Activated CD8-positive, alpha-beta memory T cell treated with anti-CD3 and anti-CD28 coated beads for 4 hours (primary cell): ENCODE results near the gene NR2C2.

Experiments used
- DNase-seq, 2 donors: peaks; one replicate each; pipeline ENCODE4 v3.0.0-alpha.2; 2020; ENCODE audit warnings: low read depth in 2 of 2

Gene NR2C2

DNA sequence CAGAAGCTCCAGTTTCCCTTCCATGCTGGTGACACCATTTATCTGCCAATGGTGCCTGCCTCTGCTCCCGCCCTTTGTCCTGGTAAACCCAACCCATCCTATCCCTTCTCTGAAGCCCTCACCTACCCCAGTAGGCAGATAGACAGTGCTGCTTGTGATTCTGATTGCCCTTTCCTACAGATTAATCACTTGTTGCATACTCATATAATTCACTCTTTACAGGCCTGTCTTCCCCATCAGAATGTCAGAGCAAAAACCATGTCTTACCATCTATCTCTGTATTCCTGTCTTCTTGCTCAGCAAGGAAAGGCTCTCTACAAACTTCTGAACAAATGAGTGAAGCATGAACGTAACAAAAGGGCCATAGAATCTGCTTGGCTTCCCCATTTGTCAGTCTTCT lies 69.8 kb downstream of the NR2C2 start:
- DNase-seq = no peak

DNA sequence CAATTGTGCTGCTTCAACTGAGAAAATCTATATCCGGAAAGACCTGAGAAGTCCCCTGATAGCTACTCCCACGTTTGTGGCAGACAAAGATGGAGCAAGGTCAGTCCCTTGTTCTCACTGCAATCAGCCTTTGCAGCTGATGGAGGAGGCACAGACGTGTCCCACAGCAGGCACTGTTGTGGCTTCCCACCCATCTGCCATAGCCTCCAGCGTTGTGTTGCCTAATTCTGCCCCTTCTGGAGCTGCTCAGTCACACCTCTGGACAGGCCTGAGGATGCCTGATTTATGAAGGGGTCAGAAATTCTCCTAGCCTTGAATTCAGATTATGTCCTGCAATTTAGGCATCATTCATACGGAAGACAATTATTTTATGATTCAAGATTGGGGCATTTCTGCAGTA lies 75.9 kb downstream of the NR2C2 start:
- DNase-seq = no peak

DNA sequence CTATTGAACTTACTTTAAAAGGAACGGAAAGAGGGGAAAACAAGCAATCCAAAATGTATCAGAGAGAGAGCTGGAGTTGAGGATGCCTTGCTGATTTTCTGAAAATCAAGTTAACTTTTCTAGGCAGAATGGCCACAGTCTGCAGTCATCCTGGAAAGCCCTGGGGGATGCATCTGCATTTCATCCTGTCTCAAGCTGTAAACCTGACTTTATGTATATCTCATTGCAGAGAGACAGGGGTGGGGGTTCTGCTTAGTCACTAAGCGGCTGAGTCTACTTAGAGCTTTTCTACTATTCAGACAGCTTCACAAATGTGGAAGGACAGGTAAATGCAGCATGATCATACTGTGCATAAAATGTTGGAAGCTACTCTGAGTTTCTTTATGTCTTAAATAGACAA lies 76.3 kb downstream of the NR2C2 start:
- no peak for DNase-seq

DNA sequence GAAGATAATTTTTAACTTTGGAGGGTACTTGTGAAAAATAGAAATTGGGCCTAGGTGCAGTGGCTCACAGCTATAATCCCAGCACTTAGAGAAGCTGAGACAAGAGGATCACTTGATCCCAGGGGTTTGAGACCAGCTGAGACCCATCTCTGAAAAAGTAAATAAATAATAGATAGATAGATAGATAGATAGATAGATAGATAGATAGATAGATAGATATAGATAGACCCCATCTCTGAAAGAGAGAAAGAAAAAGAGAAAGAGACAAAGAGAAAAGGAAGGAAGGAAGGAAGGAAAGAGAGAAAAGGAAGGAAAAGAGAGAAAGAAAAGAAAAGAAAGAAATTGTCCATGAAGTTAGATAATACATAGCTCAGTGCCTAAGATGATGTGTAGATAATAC lies 82.2 kb downstream of the NR2C2 start:
- DNase-seq = no peak

DNA sequence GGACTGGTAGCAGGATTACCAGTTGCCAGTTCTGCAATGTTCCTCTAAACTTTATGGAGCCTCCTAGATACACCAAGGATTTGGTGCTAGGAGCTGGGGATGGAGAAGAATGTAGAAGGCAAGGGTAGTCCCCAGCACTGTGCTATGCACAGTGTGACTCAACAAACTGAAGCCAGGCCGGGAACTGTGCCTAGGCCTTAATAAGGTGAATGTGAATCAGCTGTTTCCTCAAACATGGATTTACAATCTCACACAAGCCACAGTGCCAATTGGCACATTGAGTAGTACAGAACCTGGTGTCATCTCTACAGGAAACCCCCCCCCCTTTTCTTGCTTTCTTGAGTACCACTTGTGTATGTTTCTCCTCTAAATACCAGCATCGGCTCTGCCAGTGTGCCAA lies 85.3 kb downstream of the NR2C2 start:
- DNase-seq = no peak

DNA sequence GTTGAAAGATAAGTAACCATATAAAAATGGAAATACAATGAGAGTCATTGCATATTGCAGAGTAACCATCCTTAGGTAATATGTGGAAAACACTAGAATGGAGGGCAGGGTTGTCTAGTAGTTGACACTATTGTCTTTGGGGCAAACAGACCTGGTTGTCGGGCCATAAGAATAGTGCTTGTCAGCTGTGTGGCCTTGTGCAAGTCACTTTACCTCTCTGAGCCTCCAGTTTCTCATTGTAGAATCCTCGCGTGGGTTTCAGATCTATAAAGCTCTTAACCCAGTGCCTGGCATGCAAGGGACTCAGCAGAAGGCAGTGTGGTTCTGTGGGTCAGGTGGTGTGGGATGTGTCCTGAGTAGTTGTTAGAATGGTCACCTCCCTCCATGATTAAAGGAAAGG lies 85.7 kb downstream of the NR2C2 start:
- no peak for DNase-seq

DNA sequence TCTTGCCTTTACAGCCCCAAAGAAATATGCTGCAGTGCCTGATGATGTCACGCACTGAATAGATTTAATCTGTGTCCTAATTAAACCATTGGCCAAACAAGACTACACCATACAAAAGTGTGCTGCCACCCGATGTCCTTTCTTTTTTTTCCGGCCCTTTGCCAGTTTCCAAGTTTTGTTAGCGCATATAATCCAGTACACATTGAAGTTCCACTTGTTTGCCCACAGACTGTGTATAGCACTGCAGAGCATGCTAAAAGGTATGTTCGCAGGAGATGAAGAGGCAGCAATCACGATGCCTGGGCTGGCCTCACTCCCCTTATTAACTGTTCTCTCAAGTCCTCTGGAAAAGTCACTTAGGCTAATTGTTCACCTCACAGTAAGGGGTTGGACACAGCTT lies 90.9 kb downstream of the NR2C2 start:
- no peak for DNase-seq

DNA sequence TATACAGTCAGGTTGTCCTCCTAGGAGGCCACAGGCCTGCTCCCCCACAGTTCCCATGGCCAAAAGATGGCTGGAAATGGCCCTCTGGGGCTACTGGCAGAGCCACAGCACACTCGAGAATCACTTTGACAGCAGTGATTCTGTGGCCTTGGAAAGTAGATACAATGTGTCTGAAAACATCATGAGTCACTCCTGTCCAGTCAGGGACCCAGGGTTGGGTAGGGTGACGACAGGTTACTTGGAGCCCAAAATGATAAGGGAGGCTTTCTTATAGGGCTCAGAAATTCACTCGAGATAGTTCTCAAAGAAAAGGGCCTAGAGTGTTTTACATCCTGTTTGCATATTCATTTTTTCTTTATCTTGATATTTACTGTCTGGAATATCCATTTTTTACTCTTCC lies 93.5 kb downstream of the NR2C2 start:
- no peak for DNase-seq

DNA sequence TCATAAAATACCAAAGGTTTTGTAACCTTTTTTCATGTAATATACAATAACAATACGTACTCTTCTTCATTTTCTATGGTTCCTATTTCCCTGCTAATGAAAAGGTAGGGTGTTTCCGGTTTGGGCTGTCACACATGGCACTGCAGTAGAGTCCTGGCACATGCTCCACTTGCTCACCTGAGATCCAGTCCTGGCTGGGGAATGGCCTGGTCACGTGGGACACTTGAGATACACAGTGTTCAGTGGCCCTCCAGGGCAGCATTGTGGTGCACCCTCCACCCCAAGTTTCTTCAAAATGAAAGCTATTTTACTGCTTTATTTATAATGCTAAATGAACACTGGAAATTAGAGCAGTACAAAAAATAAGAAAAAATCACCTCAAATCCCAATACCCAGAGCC lies 94.6 kb downstream of the NR2C2 start:
- no peak for DNase-seq

DNA sequence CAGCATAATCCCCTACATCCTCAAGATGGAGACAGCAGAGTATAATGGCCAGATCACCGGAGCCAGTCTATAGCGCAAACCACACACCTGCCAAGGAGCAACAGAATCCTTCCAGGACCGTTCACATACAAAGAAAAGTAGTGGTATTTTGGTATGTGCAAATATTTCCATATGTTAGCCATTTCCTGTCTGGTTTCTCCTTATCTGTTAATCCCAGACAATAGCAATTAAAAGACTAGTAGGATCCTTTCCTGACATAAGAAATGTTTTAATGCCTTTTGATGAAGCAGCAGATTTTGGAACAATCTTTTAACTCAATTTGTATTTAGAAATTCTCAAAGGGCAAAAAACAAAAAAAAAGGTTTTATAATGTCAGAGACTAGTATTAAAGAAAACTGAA lies 95.6 kb downstream of the NR2C2 start:
- no peak for DNase-seq

DNA sequence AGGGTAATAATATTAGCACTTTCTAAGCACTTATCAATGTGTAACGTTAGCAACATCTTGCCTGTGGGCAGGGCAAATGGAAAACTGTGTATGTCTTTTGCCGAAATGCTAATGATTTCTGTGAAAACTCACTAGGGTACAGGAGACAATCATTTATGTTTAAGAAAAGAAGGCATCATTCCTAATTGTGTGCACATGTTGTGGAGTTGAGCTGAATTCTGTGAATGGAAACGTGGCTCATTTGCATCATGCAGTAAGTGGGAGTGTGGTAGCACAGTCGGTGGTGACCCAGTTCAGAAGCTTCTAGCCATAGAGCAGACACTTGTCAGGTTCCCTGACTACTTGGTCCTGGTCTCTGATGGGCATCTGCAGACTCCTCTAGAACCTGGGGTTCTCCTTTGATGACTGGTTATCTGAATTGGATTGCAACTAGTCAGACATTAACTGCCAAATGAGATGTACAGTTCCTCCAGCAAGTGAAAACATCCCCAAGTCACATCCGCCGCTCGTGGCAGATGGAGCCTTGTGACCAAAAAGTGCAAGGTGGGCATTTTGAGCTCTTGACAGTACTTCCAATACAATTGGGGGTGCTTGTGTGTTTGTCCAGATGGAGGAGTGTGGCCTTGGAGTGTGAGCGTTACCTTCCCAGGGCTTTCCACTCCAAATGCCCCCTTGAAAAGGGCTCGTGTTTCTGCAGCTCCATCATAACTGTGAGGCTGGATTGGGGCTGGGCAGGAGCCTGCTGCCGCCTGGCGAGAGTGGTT lies 96.2 kb downstream of the NR2C2 start:
- DNase-seq = no peak

DNA sequence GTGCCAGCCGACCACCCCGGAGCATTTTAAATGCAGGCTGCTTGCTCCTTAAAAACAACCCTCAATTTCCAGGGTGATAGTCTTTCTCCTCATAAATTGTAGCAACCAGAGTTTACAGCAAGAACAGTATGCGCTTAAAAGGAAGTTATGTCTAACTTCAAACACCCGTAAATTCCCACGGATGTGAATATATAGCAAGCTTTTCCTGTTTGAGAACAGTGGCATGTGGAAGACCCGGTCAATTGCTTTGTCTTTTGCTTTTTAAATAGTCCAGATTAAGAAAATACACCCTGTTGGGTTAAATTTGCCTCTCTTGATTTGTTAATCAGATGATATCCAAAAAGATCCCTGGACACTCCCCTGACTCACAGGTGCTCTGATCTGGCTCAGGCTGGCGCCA lies 96.9 kb downstream of the NR2C2 start:
- no peak for DNase-seq

DNA sequence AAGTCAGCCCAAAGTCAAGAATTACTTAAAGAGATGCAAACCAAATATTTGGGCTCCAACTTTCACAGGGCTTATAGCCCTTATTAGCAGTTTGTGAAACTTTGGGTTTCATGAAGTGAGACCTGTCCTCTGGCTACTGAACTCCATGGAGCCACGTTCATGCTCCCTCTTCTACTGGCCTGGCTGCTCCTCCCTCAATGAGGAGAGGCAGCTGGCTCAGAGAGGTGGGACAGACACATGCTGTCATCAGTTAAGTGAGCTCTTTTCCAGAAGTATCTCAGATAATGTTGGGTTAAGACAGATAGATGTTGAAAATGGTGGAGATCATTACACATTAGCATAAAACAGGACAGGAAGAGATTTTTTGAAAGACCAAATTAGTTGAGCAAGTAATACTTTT lies 98.3 kb downstream of the NR2C2 start:
- DNase-seq = no peak

DNA sequence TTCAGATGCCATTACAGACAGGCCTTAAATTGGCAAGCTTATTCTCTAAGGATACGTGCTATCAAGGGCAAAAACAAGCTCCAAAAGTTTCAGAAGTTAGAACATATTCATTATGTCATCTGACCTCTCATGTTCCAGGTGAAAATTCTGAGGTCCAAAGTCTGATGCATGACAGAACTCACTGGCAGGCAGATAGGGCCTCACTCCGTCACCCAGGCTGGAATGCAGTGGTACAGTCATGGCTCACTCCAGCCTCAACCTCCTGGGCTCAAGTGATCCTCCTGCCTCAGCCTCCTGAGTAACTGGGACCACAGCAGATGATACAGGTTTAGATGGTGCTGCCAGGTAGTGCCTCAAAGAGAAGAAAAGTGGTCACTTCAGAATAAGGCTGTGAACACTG lies 102.2 kb downstream of the NR2C2 start:
- no peak for DNase-seq

DNA sequence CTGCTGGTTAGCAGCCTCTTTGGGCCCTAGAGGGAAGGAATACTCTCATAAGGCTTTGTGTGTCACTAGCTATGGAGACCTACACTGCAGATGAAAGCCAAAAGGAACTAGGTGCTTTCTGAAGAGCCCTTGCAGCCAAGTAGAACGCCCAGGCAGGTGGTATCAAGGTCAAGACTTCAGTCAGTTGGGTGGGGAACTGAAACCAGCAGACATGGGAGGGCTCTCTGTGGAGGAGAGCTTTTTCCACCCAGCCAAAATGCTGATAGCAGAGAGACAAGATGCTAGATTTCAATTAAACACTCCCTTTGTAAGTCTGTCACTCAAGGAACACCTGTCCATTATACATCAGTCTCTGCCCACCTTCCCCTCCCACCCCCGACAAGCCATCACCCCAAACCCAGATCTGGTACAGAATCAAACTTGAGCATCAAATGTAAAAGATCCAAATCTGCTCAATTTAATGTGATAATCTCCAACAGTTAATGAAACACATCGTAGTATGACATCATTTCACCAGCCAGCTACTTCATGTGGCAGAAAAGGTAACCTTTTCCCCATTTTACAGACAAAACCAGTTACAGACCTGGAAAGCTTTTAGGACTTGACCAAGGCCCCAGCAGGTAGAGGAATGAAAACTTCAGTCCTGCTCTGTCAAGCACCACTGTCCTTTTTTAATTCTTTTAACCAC lies 103.2 kb downstream of the NR2C2 start:
- DNase-seq = no peak

DNA sequence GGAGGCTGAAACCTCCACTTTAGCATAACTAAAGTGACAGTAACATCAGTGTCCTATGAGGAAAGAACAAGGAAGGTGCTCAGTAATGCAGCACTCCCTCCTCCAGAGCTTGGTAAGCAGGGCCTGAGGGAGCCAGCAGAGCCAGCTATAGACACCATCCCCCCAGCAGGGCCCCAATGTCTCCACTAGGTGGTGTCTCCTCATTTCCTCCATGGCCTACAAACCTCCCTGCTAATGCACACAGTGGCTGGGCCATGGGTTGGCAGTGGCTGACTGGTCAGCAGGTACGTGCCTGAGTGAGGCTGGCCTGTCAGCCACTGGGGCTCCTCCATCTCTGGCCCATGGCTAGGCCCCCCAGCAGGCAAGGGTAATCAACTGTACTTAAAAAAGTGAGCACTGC lies 104.1 kb downstream of the NR2C2 start:
- no peak for DNase-seq

DNA sequence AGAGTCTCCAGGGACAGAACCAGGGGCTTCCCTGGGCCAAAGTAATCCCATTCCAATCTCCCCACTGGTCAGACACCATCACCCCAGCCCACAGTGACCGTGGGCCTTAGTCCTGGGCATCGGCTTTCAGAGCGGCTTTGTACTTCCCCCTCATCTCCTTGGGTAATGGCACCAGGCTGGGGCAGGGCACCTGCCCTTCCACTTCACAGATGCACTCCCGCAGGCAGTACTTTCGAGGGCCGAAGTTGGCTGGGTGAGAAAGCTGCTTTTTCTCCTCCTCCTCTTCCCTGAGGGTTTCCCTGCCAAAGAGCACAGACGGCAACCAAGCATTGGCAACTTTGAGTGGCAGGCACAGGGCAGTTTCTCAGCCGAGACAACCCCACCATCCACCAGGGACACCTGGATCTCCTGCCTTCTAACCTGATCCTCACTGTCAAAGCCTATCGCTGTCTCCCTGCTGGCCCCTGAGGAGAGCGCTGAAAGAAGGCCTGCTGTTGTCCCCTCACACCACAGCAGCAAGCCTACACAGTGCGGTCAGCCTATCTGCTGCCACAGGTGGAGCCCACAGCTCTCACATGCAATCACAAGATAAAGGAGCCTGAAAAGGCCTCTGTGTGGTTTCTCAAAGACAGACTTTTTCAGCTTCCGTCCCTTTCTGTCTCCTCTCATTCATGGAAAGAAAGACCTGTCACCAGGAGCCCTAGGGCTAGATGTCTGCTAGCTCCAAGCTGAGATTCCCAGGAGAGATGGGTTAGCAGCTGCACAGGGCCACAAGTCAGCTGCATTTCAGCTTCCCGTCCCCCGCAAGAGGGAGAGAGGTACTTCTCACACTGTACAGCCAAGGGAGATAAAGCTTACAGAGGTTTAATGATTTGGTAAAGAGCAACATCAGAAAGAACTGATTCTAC lies 105.2 kb downstream of the NR2C2 start:
- no peak for DNase-seq

DNA sequence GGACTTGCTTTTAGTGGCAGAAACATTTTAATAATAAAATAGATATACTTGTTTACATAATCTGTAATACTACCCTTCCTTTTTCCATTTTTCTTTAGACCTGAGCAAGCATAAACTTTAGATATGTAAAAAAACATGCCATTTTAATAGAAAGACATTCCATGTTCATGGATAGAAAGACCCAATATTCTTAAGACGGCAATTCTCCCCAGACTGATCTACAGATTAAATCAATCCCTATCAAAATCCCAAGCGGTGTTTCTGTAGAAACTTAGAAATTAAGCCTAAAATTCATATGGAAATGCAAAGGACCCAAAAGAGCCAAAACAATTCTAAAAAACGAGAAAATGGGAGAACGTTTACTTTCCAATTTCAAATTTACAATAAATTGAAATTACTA lies 106.2 kb downstream of the NR2C2 start:
- DNase-seq = no peak

DNA sequence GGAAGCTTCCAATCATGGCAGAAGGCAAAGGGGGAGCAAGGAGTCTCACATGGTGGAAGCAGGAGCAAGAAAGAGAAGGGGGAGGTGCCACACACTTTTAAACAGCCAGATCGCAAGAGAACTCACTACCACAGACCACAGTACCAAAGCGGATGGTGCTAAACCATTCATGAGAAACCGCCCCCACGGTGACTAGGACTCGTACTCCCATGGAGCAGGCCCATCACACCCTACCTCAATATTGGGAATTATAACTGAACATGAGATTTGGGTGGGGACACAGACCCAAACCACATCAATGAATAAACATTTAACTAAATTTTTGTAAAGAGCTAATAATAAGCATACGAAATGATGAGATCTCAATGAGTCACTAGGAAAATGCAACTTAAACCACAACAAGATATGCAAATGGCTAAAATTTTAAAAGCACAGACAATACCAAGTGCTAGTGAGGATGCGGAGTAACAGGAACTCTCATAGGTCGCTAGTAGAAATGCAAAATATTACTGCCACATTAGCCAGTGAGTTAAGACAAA lies 107.7 kb downstream of the NR2C2 start:
- DNase-seq = peak; percentile 19 to 47

DNA sequence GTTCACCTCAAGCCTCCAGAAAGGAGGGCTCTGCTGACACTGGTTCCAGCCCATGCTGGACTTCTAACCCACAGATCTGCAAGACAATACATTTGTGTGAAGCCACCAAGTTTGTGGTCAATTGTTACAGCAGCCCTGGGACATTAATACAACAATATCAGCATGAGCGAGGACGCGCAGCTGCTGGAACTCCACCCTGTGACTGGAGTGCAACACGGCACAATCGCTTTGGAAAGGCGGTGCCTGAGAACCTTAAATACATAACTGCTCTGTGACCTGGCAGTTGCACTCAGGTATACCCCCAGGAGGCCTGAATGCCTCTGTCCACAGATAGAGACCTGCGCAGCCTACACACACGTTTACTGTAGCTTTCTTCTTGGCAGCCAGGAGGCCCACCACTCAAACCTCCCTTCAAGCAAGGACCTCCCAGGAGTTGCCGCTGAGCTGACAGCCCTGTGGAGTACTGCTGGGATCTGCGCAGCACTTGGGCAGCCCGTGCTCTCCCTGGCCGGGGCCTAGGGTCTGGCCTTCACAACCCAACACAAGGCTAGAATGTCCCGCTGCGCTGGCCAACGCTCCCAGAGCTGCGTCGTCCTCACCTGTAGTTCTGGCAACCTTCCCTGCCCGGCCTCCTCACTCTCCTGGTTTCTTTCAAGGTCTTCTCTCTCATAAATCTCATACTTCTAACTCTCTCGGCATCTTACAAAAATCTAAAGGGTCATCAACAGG lies 109.5 kb downstream of the NR2C2 start:
- DNase-seq = no peak

DNA sequence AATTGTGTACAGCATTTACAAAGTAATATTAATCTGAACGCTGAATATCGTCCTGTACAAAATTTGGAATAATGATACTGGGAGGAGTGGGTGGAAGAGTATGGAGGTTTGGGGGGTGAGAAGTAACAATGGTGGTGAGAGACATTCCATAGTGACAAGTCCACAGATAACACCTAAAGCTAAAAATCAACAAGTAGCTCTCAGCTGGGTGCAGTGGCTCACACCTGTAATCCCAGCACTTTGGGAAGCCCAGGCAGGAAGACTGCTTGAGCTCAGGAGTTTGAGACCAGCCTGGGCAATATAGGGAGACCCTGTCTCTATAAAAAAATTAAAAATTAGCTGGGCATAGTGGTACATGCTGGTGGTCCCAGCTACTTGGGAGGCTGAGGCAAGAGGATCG lies 112.6 kb downstream of the NR2C2 start:
- no peak for DNase-seq

DNA sequence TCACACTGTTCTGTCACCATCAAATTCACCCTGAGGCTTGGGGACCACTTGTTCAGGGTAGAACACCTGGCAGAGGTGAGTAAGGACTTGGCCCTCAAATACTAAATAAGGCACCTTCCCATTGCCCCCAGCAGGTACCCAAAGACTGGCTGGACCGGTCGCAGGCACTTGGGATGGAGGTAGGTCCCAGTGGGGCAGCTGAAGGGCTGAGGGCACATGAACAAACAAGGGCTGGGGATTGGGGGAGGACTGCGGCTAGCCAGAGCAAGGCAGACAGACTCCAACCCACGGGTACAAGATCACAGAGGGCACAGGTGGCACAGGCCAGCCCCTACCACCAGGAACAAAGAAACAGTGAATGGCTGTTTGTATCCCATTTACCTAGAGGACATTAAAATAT lies 115.9 kb downstream of the NR2C2 start:
- DNase-seq = no peak
